GM21786 (cell line): ENCODE measurements around the gene ROBO3.

Experiments used
- ATAC-seq: cut with Tn5 transposase; IDR thresholded peaks from one replicate; pipeline ENCODE4 v1.9.1; 2021; ENCODE audit not compliant: unreplicated experiment

The ROBO3 gene

DNA sequence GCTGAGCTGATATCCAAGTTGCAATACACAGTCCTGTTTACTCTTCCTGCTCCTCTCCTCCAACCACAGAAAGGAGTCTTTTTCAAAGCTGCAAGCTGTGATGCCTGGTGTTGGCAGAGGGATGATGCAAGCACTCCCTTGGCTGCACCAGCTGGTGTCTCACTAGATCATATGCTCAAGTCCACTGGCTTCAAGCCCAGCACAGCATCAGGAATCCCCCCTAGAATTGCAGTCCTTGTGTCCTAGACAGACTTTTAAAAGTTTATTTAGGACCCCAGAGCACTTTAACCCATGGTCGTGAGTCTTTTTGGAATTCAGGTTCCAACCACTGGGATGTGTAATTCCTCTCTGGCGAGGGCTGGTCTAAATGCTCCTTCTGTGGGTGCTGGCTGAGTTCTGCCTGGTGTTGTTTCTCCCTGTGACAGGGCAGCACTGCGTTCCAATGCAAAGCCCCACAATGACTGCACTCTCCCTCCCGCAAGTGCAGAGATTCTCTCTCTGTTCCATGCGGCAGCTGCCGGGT is 51.9 kb downstream of the ROBO3 start:
- no peak for ATAC-seq

DNA sequence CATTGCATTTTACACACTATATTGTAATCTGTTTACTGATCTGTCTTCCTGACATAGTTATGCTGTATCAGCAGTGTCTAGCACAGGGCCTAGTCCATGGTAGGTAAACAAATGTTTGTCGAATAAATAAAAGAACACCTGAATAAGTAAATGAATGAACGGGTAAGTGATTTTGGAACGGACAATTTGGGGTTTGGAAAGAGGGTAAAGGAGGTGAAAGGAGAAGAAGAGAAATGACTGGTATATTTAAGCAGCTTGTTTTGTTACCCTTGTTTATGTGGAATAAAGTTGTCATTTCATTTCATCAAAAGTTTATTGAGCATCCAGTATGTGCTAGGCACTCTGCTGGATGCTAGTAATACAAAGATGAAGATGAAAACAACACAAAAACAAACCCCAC is 53.7 kb downstream of the ROBO3 start, which contains the start of gene HEPN1:
HEPN1 (plus strand) TSS at position 301 of the 400 bp plus-strand sequence.
- no peak for ATAC-seq

DNA sequence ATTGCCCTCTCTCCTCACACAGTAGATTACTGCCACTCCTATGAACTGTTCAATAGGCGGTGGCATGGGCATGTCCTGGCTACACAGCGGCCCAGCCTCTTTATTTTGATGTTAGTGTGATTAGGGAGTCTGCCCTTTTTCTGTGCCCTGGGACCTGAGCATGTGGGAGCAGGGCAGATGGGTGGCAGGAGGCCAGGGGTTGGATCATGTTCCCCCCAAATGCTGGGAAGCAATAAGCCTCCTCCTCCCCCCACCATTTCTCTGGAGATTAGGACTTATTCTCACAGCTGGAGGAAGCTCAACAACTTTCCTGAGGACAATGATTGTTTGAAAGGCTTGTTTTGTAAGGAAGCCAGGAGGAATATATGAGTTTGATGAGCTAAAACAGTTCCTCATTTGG is 54.7 kb downstream of the ROBO3 start:
- ATAC-seq: no peak

DNA sequence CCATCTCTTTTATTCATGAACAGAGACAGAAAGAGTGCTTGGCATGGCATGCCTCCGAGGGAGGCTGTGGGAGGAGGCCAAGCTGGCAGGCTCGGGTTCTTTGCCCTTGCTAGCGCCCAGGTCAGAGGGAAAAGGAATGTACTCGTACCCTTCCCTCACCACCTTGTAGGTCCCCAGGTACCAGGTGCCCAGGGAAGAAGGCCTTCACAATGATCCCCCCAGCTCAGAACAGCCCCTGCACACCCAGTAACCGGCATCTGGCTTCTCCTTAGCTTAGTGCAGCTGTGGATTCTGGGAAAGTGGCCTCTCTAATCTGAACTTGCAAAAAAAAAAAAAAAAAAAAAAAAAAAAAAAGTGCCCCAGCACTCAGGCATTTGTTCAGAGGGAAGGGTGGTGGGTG is 55.1 kb downstream of the ROBO3 start:
- ATAC-seq: no peak

DNA sequence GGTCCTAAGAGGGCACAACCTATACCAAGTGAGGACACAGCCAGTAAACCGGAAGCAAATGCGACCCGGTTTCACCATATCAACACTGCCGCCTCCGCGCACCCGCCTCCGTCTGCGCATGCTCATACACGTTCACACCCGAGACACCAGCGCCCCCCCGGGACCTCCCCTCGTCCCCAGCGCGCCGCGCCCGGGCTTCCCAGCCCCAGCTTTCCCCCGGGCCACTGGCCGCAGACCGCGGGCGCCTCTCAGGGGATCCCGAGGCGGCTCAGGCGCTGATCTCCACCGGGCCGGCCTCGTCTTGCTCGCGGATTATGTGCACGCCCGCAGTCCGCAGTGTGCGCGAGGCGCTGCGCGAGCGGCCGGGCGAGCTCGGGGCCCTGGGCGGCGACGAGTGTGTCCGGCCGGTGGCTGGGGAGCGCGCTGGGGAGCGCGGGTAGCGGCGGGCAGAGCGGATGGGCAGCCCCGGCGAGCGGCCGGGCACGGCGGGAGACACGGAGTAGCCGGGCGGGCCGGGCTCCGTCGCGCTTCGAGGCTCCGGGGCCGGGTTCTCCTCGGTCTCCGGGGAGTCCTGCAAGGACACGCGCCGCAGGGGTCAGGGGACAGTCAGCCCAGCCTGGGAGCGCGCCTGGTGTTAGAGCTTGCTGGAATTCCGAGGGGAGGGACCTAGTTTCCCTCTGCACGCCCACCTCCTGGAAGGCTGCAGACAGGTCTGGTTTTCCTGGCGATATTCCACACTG is 55.8 kb downstream of the ROBO3 start:
- no peak for ATAC-seq

DNA sequence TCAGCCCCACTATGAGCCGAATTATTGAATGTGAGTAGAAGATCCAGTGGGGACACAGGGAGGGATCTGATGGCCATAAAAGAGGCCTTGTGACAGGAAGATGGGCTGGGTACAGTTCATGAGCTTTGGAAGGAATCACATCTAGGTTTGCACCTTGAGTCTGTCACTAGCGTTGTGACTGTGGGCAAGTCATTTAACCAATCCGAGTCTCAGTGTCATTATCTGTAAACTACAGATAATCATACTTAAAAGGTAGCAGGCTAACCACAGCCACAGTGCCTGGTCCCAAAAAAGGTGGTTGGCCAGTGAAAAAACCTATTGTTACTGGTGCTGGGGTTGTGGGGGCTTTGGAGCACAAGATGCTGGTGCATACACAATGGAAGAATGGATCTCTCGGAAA is 57.6 kb downstream of the ROBO3 start:
- no peak for ATAC-seq

DNA sequence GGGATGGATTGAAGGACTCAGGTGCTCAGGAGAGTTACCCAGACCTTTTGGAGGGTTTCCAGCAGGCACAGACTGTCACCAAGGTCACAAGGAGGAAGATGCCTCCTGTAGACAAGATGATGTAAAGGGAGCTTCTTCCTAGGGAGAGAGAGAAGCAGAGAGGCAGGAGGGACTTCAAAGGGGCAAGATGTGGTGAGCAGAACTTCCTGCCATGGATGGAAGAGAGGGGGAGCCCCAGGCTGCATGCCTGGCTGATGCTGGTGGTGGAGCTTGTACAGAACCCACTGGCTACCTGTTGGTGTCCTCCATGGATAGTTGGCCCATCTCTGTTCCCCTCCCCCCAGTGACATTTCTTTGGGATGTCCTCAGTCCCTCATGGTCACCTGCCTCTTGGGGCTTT is 58.1 kb downstream of the ROBO3 start:
- no peak for ATAC-seq

DNA sequence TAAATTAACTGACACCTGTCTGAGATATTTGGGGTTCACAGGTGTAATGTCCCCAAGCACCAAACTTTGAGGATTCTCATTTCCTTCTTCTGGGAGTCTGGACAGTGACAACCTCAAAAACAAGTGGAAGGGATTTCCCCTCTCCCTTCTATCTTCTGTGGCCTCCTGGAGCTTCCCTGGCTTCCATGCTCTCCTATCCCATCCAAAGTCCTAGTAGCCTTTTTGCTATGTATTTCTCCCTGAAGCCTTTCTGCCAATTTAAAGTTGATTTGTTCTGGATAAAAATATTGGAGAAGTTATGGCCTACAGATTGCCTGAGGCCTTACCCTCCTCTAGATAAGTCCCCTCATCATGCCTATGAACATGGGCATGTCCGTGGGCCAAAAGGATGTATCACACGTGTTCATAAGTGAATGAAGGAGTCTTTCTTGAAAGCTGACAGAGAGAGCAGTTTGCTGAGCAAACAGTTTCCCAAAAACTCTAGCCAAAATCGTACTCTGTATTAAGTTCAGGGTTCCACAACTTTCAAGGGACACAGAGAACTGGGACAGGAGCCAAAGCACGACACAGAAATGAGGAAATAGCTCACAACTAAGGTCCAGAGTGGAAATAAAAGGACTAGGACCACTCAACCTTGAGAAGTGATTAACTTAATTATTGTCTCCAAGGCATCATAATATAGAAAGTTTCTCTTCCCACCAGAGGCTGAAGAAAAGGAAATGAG is 63.9 kb downstream of the ROBO3 start:
- ATAC-seq: no peak

DNA sequence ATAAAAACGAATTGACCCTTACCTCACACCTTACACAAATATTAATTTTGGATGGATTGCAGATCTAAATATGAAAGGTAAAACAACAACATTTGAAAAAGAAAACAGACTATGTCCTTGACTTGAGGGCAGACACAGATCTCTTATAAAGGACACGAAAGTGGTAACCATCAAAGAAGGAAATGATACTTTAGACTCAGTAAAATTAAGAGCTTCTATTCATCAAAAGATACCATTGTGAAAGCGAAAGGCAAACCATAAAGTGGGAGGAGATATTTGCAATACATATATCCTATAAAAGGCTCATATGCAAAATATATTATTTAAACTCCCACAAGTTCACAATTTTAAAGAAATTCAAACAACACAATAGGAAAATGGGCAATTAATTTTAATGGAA is 65.6 kb downstream of the ROBO3 start:
- ATAC-seq: peak; percentile 93
